HG03103 (cell line): ENCODE results near the gene CIAO3.
"Not testable (repeated sequence)": the region's sequence is repeated elsewhere in the genome, so short reads cannot be mapped to it uniquely, and the experiment has no call there.

Experiments
- ATAC-seq: cut with Tn5 transposase; IDR thresholded peaks from one replicate; pipeline ENCODE4 v1.9.1; 2021; ENCODE audit warnings: low read depth; ENCODE audit not compliant: unreplicated experiment

CIAO3 gene

GRCh38 chr16:761625-762513 lies 21.1 kb upstream of the CIAO3 start:
- ATAC-seq: no peak

DNA sequence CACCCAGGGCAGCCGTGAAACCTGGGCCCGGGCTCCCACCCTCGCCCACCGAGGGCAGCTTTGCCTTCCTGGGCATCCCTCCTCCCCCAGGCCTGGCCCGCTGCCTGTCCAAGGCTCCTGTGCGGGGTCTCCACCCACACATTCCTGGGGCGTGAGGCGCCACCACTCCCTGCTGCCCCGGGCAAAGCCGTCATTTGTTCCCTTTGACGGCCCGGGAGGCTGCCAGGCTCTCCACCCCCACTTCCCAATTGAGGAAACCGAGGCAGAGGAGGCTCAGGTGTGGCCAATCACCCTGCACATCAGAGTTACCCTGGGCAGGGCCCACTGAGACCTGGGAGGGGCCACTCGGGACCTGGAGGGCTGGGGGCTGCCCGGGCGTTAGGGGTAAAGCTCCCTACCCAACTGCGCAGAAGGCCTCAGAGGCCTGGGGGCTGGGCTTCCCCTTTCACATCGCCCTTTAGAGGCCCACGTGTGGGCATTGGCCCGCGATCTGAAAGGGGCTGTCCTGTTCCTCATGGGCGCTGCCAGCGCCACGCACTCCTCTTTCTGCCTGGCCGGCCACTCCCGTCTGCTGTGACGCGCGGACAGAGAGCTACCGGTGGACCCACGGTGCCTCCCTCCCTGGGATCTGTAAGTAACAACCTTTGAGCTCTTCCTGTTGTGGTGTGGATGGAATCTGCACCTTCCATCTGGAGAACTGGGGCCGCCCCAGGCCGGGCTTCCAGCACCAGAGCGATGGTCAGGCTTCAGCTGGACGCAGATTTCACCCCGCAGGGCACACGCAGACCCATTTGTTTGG lies 19.9 kb upstream of the CIAO3 start, which contains the start of gene MSLN:
Gene MSLN (plus strand): TSS at position 190 of the 799 bp plus-strand sequence. CDS start 1,947 bp downstream, outside the sequence.
- no peak for ATAC-seq

DNA sequence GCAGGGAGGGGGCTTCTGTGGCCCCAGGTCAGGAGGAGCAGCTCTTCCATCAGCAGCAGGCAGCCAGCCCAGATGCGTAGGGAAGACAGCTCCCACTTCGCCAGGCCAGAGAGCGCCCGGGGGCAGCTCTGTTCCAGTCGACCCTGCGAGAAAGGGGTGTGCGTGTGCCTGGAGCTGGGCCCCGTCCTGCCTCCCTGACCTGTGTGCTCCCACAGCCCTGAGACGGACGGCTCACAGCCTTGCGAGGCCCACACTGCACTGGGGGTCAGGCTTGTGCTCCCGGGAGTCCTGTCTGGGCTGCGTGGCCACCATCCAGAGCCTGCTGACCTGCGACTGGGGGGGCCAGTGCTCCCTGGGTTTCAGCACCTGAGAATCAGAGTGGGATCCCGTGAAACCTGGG lies 19.3 kb upstream of the CIAO3 start:
- ATAC-seq: no peak

DNA sequence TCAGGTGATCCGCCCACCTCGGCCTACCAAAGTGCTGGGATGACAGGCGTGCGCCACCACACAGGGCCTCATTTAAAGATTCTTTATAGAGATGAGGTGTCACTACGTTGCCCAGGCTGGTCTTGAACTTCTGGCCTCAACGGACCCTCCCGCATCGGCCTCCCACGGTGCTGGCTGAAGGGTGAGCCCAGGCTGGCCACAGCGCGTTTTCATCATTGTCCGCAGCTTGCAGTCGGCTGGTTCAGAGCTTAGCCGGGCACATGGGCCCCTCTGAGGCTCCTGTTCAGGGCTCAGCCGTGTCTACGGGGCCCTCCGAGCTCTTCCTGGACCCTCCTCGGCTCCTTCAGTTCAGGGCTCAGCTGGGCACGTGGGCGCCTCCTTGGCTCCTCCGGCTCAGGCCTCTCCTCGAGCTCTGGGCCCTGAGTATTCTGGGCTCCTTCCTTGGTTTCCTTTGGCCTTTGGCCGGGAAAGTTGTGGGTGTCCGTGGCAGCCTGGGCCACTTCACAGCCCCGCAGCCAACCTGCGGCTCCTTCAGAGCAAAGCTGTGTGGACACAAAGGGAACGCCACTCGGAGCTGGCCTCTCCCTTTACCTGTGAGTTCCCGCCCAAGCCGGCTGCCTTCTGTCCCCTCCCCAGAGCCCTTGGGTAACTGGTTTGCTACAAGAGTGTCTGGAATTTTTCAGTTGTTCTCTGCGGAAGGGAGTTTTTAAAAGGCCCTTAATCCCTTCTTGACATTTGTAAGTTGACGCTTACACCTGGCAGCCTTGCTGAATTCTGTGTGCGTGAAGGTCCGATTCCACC lies 18.5 kb upstream of the CIAO3 start:
- ATAC-seq: no peak

GRCh38 chr16:756428-756827 lies 15.6 kb upstream of the CIAO3 start:
- ATAC-seq: no peak

DNA sequence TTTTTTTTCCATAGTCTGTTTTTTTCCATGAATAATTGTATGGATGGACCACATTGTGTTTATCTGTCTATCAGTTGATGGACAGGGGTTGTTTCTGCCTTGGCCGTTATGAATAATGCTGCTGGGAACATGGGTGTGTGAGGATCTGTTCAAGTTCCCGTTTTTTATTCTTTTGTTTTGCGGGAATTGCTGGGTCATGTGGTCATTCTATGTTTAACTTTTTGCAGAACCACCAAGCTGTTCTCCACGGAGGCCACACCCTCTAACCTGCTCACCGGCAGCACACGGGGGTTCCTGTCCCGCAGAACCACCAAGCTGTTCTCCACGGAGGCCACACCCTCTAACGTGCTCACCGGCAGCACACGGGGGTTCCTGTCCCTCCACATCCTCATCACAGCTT lies 13.9 kb upstream of the CIAO3 start:
- ATAC-seq: no peak

- ATAC-seq: not testable (repeated sequence)
These were observed 13.4 kb upstream of the CIAO3 start for GRCh38 chr16:754121-754607.

GRCh38 chr16:752007-752312 lies 11.2 kb upstream of the CIAO3 start:
- no peak for ATAC-seq

- ATAC-seq: no peak
These were observed 10.6 kb upstream of the CIAO3 start for GRCh38 chr16:751152-752006.

DNA sequence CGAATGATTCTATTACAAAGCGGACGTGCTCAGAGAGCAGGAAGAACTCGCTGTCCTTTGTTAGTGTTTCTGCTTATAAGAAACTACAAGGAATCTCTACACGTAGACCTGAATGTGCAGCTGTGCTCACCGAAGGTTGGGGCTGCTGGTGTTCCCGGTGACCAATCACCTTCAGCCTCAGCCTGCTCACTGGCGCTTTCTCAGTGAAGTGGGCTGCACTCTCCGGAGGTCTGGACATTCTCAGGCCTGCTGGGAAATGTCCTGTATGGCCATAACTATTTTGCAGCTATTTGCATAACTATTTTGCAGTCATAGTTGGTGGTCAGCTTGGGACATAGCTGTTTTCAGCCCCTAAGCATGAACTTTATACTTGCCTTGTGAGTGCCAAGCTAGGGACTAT lies 9.7 kb upstream of the CIAO3 start:
- ATAC-seq: no peak

- no peak for ATAC-seq
These were observed 8.2 kb upstream of the CIAO3 start for GRCh38 chr16:749010-749409.

GRCh38 chr16:747978-748746 lies 7.4 kb upstream of the CIAO3 start:
- no peak for ATAC-seq

DNA sequence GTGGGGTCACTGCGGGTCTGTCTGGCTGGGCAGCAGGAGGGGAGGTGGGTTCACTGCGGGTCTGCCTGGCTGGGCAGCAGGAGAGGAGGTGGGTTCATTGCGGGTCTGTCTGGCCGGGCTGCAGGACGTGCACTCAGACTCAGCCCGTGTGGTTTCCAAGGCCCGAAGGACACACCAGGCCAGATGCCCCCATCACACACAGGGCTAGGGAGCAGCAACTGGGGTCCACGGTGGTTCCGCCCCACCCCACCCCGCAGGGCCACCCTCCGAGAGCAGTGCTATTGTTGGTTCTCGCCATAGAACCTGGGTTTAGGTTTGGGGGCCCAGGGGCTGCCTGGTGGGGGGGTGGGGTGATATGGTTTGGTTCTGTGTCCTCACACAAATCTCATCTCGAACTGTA lies 5.8 kb upstream of the CIAO3 start:
- no peak for ATAC-seq

DNA sequence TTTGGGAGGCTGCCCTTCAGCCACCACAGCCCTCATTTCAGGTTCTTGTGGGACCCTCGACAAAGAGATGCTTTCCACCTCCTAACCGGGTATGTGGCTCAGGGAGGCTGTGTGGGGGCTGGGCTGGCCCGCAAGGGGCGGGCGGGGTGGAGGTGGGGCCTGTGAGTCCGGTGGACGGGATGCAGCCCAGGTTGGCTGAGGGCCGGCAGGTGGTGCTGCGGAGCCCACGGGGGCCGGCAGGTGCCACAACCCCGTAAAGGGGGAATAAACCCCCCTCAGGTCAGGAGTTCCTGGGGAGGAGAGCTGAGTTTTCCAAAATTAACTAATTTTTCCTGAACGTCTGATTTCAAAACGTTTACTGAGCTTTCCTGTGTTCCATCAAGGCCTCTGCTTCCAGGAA lies 4.9 kb upstream of the CIAO3 start:
- ATAC-seq: no peak

- no peak for ATAC-seq
These were observed 3.1 kb upstream of the CIAO3 start for GRCh38 chr16:743794-744500.

DNA sequence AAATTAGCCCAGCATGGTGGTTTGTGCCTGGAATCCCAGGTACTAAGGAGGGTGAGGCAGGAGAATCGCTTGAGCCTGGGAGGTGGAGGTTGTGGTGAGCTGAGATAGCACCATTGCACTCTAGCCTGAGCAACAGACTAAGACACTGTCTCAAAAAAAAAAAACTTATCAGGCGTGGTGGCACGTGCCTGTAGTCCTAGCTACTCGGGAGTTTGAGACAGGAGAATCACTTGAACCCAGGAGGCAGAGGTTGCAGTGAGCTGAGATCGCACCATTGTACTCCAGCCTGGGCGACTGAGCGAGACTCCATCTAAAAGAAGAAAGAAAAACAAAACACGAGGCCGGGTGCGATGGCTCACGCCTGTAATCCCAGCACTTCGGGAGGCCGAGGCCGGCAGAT lies 2.1 kb upstream of the CIAO3 start:
- not testable (repeated sequence) for ATAC-seq

GRCh38 chr16:741986-742629 lies 1.3 kb upstream of the CIAO3 start:
- no peak for ATAC-seq

GRCh38 chr16:740459-740763 lies 386 bp downstream of the CIAO3 start:
- no peak for ATAC-seq
